ENCODE measurements around the gene KCNJ16. TPM values are rescaled to one million over a fixed set of nuclear protein-coding genes. Genes with fewer than 3 reads are reported as not detected.
A peak's percentile ranks its signal among the peaks of the same experiment; 100 is the strongest.

KCNJ16 gene
- total RNA-seq, 1 donor from 2014 or later, result 25.9 TPM

- peak overlapping the region; percentile 68 for H3K4me3 ChIP-seq (ENCODE audit: low read depth, low read length)
- DNase-seq (ENCODE audit: low read depth), result no peak
- TF ChIP-seq CTCF (conservative IDR thresholded peaks at IDR 0.05; ENCODE audit: low read depth, low read length), result no peak
Observed at GRCh38 chr17:70169709-70170597, 94.9 kb downstream of the KCNJ16 start.

GRCh38 chr17:70171159-70171558, 96.1 kb downstream of the KCNJ16 start:
- no peak overlapping the region for H3K4me3 ChIP-seq (ENCODE audit: low read depth, low read length)
- no peak for TF ChIP-seq CTCF (conservative IDR thresholded peaks at IDR 0.05; ENCODE audit: low read depth, low read length)

GRCh38 chr17:70172449-70172848, 97.4 kb downstream of the KCNJ16 start:
- no peak for TF ChIP-seq CTCF (conservative IDR thresholded peaks at IDR 0.05; ENCODE audit: low read depth, low read length)
- no peak overlapping the region for H3K4me3 ChIP-seq (ENCODE audit: low read depth, low read length)
- no peak for DNase-seq (ENCODE audit: low read depth)

More at GRCh38 chr17:70171159-70171558, 96.1 kb downstream of the KCNJ16 start:
- DNase-seq (ENCODE audit: low read depth), result no peak

GRCh38 chr17:70172923-70173322, 97.9 kb downstream of the KCNJ16 start:
- no peak for DNase-seq (ENCODE audit: low read depth)
- no peak for TF ChIP-seq CTCF (conservative IDR thresholded peaks at IDR 0.05; ENCODE audit: low read depth, low read length)
- no peak overlapping the region for H3K4me3 ChIP-seq (ENCODE audit: low read depth, low read length)

GRCh38 chr17:70173681-70174080, 98.7 kb downstream of the KCNJ16 start:
- no peak overlapping the region for H3K4me3 ChIP-seq (ENCODE audit: low read depth, low read length)
- DNase-seq (ENCODE audit: low read depth), result no peak
- TF ChIP-seq CTCF (conservative IDR thresholded peaks at IDR 0.05; ENCODE audit: low read depth, low read length), result no peak

GRCh38 chr17:70181376-70181775, 106.4 kb downstream of the KCNJ16 start:
- H3K4me3 ChIP-seq (ENCODE audit: low read depth, low read length), result no peak overlapping the region
- no peak for TF ChIP-seq CTCF (conservative IDR thresholded peaks at IDR 0.05; ENCODE audit: low read depth, low read length)
- no peak for DNase-seq (ENCODE audit: low read depth)

- no peak for DNase-seq (ENCODE audit: low read depth)
Observed at GRCh38 chr17:70181866-70182265, 106.8 kb downstream of the KCNJ16 start.

More at GRCh38 chr17:70181866-70182265, 106.8 kb downstream of the KCNJ16 start:
- no peak for TF ChIP-seq CTCF (conservative IDR thresholded peaks at IDR 0.05; ENCODE audit: low read depth, low read length)
- H3K4me3 ChIP-seq (ENCODE audit: low read depth, low read length), result no peak overlapping the region

All from epithelial cell of proximal tubule (primary cell).